Nucleus accumbens (tissue), 56 donors: ENCODE data around the gene PLXNA1.

Experiments
- DNase-seq, 56 donors: peaks; one replicate each; lab custom pipeline; 2025; lab: John Stamatoyannopoulos, UW

The PLXNA1 gene

DNA sequence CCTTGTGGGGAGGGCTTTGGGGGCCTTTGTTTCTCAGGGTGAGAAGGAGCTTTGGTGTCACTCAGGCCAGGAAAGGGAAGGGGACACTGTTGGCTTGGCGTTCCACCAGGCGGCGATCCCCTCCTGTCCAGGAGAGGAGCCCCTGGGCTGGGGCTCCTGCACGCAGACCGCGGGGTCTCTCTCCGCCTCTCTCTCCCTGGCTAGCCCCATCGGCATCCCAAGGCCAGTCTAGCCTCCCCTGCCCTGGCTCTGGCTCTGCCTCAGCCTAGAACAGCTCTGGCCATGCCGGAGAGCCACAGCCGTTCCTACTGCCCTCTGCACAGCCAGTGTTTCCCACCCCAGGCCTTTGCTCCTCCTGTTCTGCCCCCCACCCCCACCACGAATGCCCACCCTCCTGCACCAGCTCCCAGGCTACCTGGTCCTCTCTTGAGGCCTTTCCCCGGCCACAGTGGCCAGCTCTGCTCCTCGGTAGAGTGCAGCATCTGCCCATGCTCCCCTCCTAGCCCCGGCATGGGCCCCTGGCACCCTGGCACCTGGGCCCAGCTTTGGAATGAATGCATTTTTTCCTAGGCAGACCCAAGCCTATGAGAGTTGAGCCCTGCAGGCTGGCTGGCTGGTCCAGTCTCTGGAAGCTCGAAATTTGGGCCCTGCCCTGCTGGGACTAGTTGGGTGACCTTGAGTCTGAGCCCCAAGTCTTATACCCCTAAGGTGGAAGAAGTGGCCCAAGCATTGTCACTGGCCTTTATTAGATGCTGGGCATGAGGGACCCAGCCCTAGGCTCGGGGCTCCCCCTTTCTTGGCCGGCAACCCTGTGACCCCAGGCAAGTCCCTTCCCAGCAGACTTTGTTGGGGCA is 2.4 kb downstream of the PLXNA1 start:
- DNase-seq = no peak

DNA sequence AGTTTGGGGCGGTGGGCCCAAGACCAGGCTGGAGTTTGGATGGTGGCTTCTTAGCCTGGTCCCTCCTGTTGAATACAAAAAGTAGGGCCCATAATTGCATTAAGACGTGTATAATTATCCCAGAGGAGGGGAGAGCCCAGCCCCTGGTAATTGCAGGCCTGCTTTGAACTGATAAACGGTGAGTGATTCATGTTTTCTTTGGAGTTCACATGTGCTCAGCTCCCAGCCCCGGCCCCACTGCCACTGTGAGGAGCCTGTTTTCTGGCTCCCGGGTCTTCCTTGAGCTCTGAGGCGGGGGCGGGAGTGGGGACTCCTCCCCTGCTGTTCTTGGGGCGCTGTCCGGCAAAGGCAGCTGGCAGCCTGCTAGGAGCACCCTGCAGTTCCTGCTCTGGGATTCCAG is 3.1 kb downstream of the PLXNA1 start:
- DNase-seq = no peak

DNA sequence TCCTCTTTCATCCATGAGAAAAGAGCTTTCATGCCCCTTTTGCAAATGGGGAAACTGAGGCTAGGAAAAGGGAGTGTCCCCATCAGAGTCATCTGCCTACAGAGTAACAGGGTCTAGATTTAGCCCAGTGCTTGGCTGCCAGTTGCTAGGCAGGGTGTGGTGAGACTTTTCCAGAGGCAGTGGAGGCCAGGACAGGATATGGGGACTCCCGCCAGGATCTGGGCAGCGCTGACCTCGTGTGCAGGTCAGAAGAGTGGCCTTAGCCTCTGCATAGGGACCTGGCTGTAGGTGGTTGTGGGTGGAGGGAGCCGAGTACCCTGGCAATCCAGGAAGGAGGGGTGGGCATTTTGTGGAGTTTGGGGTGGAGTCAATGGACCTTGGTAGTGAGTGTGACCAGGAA is 4.2 kb downstream of the PLXNA1 start:
- no peak for DNase-seq

DNA sequence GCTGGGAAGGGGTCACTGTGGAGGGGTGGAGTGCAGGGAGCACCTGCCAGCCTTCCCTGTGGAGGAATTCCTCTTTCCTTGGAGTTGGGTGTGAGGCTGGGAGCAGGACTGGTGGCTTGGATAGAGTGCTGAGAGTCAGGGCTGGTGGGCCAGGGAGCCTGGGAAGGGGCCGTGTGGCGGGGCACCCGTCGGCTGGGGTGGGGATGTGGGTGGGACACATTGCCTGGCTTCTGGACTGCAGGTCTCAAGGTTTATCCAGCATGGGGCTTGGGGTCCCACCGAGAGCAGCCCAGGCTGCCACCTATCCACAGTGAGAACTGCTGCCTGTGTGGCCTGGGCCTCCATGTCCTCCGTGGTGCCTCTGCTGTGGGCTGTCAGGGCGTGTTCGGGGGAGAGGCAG is 4.7 kb downstream of the PLXNA1 start:
- no peak for DNase-seq

- DNase-seq = no peak
Measured at GRCh38 chr3:126988451-126989021, 5.6 kb downstream of the PLXNA1 start.

GRCh38 chr3:126989316-126990023 is 6.6 kb downstream of the PLXNA1 start:
- no peak for DNase-seq

GRCh38 chr3:126990024-126990700 is 7.2 kb downstream of the PLXNA1 start:
- DNase-seq = no peak

GRCh38 chr3:126990890-126991289 is 8.0 kb downstream of the PLXNA1 start:
- no peak for DNase-seq

DNA sequence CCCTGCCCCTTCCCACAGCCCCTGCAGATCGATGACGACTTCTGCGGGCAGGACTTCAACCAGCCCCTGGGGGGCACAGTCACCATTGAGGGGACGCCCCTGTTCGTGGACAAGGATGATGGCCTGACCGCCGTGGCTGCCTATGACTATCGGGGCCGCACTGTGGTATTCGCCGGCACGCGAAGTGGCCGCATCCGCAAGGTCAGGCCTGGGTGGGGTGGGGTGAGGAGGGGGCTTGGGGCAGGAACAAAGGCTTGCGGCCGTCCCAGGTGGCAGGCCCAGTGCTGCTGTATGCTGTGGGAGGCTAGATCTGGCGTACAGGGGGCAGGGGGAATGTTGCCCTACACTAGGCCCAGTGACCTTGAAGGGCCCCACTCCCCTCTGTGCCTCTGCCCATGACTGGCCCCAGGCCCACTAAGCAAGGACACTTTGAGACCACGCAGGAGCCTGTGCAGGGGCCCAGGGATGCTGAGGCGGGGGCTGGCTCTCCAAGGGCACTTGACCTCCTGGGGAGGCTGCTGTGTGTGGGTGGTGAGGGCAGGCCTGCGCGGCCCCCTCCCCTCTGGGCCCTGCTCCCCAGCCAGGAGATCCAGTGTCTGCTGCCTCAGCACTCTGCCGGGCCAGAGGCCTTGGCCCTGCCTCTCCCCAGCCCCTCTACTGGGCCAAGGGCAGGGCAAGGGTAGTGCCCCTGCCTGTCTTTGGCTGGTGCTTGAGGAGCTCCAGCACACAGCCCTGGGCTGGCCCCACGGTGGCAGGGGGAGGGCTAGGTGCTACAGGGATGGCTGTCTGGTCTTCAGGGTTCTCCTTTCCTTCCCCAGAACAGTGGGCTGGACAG is 8.7 kb downstream of the PLXNA1 start:
- DNase-seq = no peak

DNA sequence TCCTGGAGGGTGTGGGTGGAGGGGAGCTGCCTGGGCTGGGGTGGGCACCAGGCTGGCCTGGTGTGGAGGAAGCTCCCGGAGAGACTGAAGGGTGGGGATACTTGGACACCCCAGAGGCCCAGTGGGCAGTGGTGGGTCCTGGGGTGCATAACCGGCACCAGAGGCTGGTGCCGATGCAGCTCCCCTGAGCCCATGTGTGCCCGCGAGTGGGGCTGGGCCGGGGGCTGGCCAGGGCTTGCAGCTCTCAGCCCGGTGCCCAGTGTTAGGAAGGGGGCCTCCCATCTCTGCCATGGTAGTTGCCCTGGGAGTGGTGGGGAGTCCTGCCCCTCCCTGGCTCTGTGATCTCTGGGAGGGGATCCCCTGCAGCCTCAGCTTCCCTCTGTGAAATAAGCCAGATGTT is 9.3 kb downstream of the PLXNA1 start:
- DNase-seq = no peak

DNA sequence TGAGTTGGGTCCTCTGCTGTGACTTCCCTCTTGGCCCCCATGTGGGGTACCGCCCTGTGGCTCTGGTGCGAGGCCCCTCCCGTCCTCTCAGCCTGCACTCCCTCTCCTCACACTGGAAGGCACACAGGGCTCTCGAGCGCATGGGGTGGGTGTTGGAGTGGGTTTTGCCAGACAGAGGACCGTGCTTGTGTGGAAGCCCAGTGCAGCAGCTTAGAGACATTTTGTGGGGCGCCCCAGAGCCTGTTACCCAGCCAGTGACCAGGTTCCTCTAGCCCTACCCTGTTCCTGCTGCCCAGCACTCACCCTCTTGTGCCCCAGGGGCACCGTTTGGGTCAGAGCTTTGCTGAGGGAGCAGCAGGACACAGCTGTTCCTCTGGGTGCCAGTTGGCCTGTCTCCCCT is 9.9 kb downstream of the PLXNA1 start:
- no peak for DNase-seq

DNA sequence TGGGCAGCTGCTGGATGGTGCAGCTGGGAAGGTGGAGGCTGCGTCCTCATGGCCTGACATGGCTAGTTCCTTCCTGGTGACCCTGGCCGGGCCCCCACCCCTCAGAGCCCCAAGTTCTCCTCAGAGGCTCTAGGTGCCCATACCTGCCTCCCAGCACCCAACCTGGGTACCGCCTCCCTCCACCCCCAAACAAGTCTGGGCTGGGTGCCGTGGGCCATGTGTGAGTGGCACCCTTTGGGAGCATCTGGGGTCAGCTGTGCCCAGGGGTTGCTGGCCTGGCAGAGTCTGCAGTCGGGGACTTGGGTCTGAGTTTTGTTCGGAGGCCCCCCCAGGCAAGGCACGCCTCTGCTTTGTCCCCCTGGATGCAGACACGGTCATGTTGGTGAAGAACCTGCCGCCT is 10.5 kb downstream of the PLXNA1 start:
- no peak for DNase-seq

DNA sequence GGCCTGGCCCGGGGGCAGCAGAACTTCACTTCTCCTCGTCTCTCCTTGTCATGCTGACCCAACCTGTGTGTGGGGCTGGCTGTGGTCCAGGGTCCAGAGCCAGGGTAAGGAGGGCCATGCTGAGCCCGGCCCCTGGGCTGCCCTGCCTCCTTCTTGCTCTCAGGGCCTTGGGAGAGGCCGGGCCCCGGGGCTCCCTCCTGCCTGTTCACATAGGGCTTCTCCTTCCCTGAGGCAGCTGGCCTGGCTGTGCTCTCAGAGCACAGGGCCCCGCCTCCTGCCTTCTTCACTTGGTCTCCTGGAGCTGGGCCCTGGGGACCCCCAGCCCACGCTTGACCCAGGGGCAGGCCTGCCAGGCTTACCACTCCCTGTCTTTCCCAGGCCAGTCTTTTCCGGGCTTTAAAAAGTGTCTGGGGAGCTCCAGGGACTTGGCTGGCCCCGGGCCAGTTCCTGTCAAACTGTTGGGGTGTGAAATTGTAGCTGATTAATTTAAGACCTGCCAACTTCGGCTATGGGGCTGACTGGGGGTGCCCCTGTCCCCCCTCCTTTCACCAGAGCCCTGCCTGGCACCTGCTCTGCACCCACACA is 11.8 kb downstream of the PLXNA1 start:
- peak in 2 of 56 donors; percentile 47 to 48 for DNase-seq

DNA sequence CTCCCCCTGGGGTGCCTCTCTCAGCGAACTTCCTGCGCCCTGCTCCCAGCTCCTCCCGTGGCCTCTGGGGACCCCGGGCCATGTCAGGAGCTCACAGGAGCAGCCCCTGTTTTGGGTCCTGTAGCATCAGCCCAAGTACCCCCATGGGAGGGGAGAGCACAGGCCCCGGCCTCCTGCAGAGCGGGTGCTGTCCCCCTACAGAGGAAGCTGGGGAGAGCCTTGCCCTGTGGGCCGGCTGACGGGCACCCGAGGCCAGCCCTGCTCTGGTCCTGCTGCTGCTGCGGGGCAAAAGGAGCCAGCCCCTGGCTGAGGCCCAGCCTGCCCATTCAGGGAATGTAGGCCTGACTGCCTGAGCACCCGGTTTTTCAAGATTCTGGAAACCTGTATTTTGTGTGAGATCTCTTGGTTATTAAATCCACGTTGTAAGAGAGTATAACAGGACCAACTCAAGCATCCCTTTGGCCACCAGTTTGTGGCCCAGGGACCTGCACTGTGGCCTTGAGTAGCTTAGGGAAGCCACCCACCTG is 12.4 kb downstream of the PLXNA1 start:
- peak in 1 of 56 donors; percentile 18 for DNase-seq

GRCh38 chr3:126995926-126996512 is 13.1 kb downstream of the PLXNA1 start:
- no peak for DNase-seq

- no peak for DNase-seq
Measured at GRCh38 chr3:126996905-126997304, 14.0 kb downstream of the PLXNA1 start.

- DNase-seq = no peak
Measured at GRCh38 chr3:126997455-126998038, 14.6 kb downstream of the PLXNA1 start.

DNA sequence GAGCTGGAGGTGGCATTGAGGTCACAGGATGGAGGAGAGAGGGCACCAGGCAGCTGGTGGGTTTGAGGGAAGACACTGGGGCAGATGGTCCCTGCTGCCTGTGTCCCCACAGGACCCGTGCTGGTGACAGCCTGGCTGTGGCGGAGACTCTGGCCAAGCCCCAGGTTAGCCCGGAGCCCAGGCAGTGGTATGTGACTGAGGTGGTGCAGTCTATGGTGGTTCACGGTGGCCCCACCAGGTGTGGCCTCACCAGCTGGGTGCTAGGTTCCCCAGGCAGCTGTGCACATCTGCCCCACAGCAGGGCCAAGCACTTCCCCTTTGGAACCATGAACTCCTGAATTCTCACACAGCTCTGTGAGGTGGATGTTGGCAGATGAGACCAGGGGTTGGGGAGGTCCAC is 15.4 kb downstream of the PLXNA1 start:
- DNase-seq = no peak

- no peak for DNase-seq
Measured at GRCh38 chr3:126998728-126999127, 15.8 kb downstream of the PLXNA1 start.
